ENCODE results near the gene ST14.

GRCh38 chr11:130189492-130190210 lies 30.1 kb downstream of the ST14 start:
- TF ChIP-seq FOXK2 (IDR thresholded peaks at IDR 0.05) = no peak
- TF ChIP-seq BHLHE40 (IDR thresholded peaks at IDR 0.05; ENCODE audit: borderline replicate concordance) = no peak
- no peak for TF ChIP-seq SUZ12 (IDR thresholded peaks at IDR 0.05)
- TF ChIP-seq FOXA1 (IDR thresholded peaks at IDR 0.05) = no peak
- TF ChIP-seq ARNT (IDR thresholded peaks at IDR 0.05) = no peak
- no peak for TF ChIP-seq HDGF (IDR thresholded peaks at IDR 0.05; ENCODE audit: borderline replicate concordance)
- no peak for TF ChIP-seq ELF4 (IDR thresholded peaks at IDR 0.05)
- TF ChIP-seq SP1 (IDR thresholded peaks at IDR 0.05) = no peak
- TF ChIP-seq ZNF384 (IDR thresholded peaks at IDR 0.05) = no peak
- TF ChIP-seq L3MBTL2 (conservative IDR thresholded peaks at IDR 0.05) = no peak
- no peak for TF ChIP-seq FOXM1 (IDR thresholded peaks at IDR 0.05; ENCODE audit: borderline replicate concordance)

Data from HEK293T (cell line).